NCI-H1694 (cell line): Measurements from ENCODE around the gene PPP6C.
"Not testable (repeated sequence)": the region's sequence is repeated elsewhere in the genome, so short reads cannot be mapped to it uniquely, and the experiment has no call there.

Experiments
- DNase-seq: peaks from one replicate; lab custom pipeline; 2025; lab: John Stamatoyannopoulos, UW

The PPP6C gene

DNA sequence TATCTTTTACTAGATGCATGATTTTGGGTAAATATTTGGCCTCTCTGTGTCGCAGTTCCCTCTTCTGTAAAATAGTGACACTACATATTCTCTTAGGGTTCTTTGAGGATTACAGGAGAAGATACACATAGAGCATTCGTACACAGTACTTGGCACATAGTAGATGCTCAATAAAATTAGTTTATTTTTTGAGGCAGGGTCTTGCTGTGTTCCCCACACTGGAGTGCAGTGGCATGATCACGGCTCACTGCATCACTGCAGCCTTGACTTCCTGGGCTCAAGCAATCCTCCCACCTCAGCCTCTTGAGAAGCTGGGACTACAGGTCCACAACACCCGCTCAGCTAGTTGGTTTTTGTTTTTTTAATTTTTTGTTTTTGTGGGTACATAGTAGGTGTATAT lies 47.9 kb downstream of the PPP6C start:
- no peak for DNase-seq

DNA sequence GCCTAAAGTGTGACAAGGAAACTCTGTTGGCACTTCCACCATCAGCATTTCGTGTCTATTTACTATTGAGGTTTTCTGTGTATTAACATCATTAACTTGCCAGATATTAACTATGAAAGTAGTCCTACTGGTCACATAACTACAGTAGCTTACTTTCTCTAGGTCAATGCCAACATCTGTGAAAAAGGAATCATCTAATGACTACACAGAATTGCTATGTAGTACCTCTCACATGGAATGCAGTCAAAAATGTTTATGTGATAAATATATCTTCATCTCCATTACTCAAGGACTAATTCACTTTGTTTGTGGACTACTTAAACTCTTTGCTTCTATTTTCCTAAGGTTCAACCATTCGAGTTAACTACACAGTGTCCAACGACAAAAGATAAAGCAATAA lies 48.4 kb downstream of the PPP6C start:
- DNase-seq: no peak

- DNase-seq: no peak
These were observed 49.0 kb downstream of the PPP6C start for GRCh38 chr9:125140576-125140975.

DNA sequence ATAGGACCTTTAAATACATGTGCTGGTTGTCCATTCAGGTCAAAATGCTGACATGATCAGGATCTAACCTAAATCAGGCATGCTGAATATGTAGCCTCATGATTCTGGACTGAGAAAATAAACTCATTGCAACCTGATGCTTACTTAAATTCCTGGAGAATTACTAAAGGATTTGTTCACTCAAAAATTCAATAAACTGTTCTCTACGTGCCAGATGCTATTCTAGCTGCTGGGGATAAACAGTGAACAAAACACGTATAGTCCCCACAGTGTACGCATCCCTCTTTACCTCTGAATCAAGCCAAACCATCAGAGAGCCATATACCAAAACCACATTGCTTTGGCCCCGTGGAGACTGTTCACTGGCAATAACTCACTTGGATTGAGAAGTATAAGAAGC lies 52.4 kb downstream of the PPP6C start:
- DNase-seq: no peak

- no peak for DNase-seq
These were observed 54.6 kb downstream of the PPP6C start for GRCh38 chr9:125134976-125135375.

GRCh38 chr9:125133403-125134329 lies 55.9 kb downstream of the PPP6C start:
- DNase-seq: no peak

DNA sequence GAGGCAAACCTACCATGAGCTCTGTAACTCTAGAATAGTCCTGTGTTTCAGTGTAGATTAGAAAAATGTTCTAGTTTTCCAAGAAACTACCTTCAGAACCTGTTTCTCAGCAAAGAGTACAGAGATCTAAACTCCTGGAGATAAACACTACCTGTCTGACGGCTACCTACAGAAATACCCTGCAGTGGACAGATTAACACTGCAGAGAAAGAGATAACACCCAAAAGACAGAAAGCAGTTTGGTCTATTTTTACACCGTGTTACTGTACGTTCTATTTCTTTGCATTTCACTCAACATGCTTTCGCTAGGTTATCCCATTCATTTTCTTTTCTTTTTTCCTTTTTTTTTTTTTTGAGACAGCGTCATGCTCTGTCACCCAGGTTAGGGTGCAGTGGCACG lies 57.8 kb downstream of the PPP6C start:
- DNase-seq: no peak

- no peak for DNase-seq
These were observed 63.4 kb downstream of the PPP6C start for GRCh38 chr9:125126019-125126746.

GRCh38 chr9:125125523-125125922 lies 64.1 kb downstream of the PPP6C start:
- no peak for DNase-seq

- no peak for DNase-seq
These were observed 68.5 kb downstream of the PPP6C start for GRCh38 chr9:125121146-125121545.

DNA sequence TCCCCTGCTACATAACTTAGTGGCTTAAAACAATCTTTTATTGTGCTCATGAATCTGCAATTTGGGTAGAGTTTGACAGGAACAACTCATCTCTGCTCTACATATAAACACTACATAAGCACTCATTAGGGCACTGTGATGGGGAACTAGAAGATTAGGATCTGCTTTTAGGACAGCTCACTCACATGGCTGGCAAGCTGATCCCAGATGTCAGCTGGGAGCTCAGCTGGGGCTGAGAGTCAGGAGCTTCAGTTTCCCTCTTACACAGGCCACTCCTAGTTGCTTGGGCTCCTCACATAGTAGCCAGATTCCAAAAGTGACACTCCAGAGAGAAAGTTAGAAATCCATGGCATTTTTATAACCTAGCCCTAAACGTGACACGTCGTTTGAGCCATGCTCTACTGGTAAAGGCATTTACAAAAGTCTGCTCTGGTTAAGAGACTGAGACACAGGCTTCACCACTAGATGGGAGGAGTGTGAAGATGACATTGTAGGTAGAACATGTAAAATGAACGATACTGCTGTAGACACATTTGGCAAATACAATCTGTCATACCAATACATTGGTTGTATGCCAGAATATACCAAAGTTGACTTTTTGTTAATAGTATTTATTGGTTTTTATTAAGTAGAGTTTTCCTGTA lies 69.8 kb downstream of the PPP6C start:
- DNase-seq: no peak

DNA sequence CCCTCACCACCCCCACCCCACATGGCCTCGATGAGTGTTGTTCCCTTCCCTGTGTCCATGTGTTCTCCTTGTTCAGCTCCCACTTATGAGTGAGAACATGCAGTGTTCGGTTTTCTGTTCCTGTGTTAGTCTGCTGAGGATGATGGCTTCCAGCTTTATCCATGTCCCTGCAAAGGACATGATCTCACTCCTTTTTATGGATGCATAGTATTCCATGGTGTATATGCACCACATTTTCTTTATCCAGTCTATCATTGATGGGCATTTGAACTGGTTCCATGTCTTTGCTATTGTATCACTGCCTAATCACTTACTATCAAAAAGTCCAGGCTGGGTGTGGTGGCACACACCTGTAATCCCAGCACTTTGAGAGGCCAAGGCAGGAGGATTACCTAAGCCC lies 70.9 kb downstream of the PPP6C start:
- DNase-seq: not testable (repeated sequence)

- DNase-seq: not testable (repeated sequence)
These were observed 75.1 kb downstream of the PPP6C start for GRCh38 chr9:125114503-125114902.

DNA sequence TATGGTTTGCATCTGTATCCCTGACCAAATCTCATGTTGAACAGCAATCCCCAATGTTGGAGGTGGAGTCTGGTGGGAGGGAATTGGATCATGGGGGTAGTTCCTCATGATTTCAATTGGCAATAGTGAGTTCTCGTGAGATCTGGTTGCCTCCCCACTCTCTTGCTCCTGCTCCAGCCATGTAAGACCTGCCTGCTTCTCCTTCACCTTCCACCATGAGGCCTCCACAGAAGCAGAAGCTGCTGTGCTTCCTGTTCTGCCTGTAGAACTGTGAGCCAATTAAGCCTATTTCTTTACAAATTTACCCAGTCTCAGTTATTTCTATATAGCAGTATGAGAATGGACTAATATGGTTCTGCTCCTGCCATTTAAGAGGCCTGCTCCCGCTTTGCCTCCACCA lies 79.1 kb downstream of the PPP6C start:
- no peak for DNase-seq

- DNase-seq: not testable (repeated sequence)
These were observed 81.1 kb downstream of the PPP6C start for GRCh38 chr9:125108541-125108940.

GRCh38 chr9:125106285-125106893 lies 83.2 kb downstream of the PPP6C start:
- no peak for DNase-seq

GRCh38 chr9:125103770-125104460 lies 85.7 kb downstream of the PPP6C start:
- no peak for DNase-seq

- no peak for DNase-seq
These were observed 86.6 kb downstream of the PPP6C start for GRCh38 chr9:125103021-125103420.

GRCh38 chr9:125100822-125101221 lies 88.8 kb downstream of the PPP6C start:
- DNase-seq: no peak

DNA sequence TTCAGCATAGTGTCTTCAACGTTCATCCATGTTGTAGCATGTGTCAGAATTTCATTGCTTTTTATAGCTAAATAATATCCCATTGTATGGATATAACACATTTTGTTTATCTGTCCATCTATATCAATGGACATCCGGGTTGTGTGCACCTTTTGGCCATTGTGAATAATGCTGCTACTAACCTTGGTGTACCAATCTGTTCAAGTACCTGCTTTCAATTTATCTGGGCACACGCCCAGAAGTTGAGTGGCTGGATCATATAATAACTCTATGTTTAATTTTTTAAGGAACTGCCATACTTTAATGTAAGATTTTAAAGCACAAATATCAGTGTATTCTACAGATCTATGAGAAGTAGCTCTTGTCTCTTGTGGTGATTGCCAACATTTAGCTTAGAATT lies 89.8 kb downstream of the PPP6C start:
- DNase-seq: no peak
